Measurements from ENCODE around the gene RGL1. TPM values are rescaled to one million over a fixed set of nuclear protein-coding genes. Genes with fewer than 3 reads are reported as not detected.

RGL1 gene
- total and polyA plus RNA-seq, 9 of the 15 experiments (the other 6 are each of a cell fraction or from before 2014, with no cell fraction given): under 0.01 to 0.07 (median 0.04) TPM

DNA sequence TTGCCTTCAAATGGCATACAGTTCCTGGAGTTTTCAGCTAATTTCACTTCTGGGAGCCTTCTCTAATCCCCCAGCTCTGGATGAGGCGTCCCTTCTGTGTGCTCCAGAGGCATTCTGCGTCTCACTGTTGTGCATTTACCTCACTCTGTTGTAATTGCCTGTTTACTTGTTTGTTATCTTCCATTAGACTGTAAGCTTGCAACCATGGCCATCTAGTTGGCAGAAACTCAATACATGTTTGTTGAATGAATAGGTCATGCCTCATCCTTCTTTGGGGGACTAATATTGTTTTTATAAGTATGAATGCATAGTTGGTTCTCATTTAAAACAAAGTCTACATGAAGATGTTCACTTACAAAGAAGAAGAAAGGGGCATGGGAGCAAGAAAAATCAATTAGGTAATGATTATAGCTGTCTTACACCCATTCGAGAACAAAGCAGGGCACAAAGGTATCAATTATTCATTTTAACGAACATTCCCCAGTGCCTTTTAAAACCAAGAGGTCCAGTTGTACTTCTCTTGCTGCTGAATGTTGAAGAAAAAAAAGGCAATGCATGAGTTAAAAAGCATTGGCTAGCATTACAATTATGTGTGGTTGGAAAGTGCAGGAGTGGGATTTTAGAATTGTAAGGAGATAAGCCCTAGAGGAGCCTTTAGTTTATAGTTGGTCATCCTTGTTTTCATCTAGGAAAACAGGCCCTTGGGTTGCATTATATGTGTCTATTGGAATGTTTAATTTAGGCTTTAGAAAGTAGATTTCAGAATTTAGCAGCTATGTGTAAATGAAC lies 6.0 kb downstream of the RGL1 start:
- Histone ChIP-seq H2AFZ (ENCODE audit: low read depth, low read length) (no peak overlapping the region), H3K27ac (ENCODE audit: extremely low read depth, low read depth, low read length) (no peak overlapping the region), H3K79me2 (ENCODE audit: control insufficient read depth, insufficient read depth, low read length) (no peaks in the 10 kb centered on the region), H3K4me3 (no peak overlapping the region), H3K27me3 (ENCODE audit: control insufficient read depth in 2 of 2, insufficient read depth in 2 of 2, low read length in 2 of 2) (peaks cover 5 to 6% of the 10 kb centered on the region in 2 experiments; a peak in 2 of 5 replicates), H3K9me1 (ENCODE audit: control insufficient read depth, insufficient read depth, low read length) (no peaks in the 10 kb centered on the region), H3K9me3 (replicated peaks; ENCODE audit: control insufficient read depth, insufficient read depth, low read depth, low read length) (no peaks in the 10 kb centered on the region), H3K4me1 (replicated peaks in 1 of 2; ENCODE audit: control insufficient read depth in 2 of 2, insufficient read depth in 2 of 2, low read length in 2 of 2) (no peaks in the 10 kb centered on the region), H3K36me3 (ENCODE audit: control insufficient read depth, insufficient read depth, low read length) (no peaks in the 10 kb centered on the region), H3K9ac (ENCODE audit: insufficient read depth in 1 of 2, low read depth in 2 of 2, low read length in 2 of 2) (no peak overlapping the region), H4K20me1 (replicated peaks; ENCODE audit: control insufficient read depth, insufficient read depth, low read length) (no peaks in the 10 kb centered on the region), H3K4me2 (ENCODE audit: insufficient read depth, low read length) (no peak overlapping the region)
- ChIA-PET CTCF (ENCODE audit: low intra/inter-chr PET ratio) (no interaction called here), POLR2A (no interaction called here)
- WGBS (ENCODE audit: insufficient coverage, low coverage, missing lambda C conversion rate): 0% methylated on average over 4 of the region's 4 CpGs
- no peak for FAIRE-seq
- in situ Hi-C loops (cut with MboI): no loop called here
- no peak for DNase-seq (ENCODE audit: extremely low read depth in 1 of 4, low spot score in 3 of 4)
- intact Hi-C loops (cut with micrococcal nuclease): no loop called here
- TF ChIP-seq NRF1 (conservative IDR thresholded peaks at IDR 0.05 in 1 of 2, IDR thresholded peaks at IDR 0.05 in 1 of 2): no peak
- no peak for TF ChIP-seq FOS (IDR thresholded peaks at IDR 0.05; ENCODE audit: extremely low read depth, insufficient read length)
- no peak for TF ChIP-seq TCF7L2 (IDR thresholded peaks at IDR 0.05; ENCODE audit: low read depth, low read length)
- TF ChIP-seq TGIF2 (CRISPR knock-in tag; IDR thresholded peaks at IDR 0.05): no peak
- TF ChIP-seq NR3C1 (CRISPR knock-in tag; IDR thresholded peaks at IDR 0.05): no peak
- no peak for TF ChIP-seq SUPT5H (IDR thresholded peaks at IDR 0.05)
- TF ChIP-seq TAL1 (IDR thresholded peaks at IDR 0.05): no peak
- TF ChIP-seq BDP1 (IDR thresholded peaks at IDR 0.05; ENCODE audit: insufficient read depth, insufficient read length): no peak
- TF ChIP-seq, protein P1, sequence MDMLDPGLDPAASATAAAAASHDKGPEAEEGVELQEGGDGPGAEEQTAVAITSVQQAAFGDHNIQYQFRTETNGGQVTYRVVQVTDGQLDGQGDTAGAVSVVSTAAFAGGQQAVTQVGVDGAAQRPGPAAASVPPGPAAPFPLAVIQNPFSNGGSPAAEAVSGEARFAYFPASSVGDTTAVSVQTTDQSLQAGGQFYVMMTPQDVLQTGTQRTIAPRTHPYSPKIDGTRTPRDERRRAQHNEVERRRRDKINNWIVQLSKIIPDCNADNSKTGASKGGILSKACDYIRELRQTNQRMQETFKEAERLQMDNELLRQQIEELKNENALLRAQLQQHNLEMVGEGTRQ (CRISPR knock-in tag; IDR thresholded peaks at IDR 0.05): no peak
- TF ChIP-seq MTA2 (IDR thresholded peaks at IDR 0.05; ENCODE audit: low read depth): no peak
- TF ChIP-seq CC2D1A (IDR thresholded peaks at IDR 0.05): no peak
- TF ChIP-seq RBBP5 (IDR thresholded peaks at IDR 0.05; ENCODE audit: borderline replicate concordance, insufficient read depth, low read length, poor library complexity, severe bottlenecking): no peak
- TF ChIP-seq ZNF23 (CRISPR knock-in tag; IDR thresholded peaks at IDR 0.05): no peak
- TF ChIP-seq ZNF217 (CRISPR knock-in tag; IDR thresholded peaks at IDR 0.05): no peak
- ATAC-seq: no peak
- no TSS peak for BruUV-seq (replicated peaks)

Measured in K562 (cell line).